NCI-H2227 (cell line): Measurements from ENCODE around the gene LCN10.
"Not testable (repeated sequence)": the region's sequence is repeated elsewhere in the genome, so short reads cannot be mapped to it uniquely, and the experiment has no call there.

Experiments used
- DNase-seq: peaks from one replicate; lab custom pipeline; 2025; ENCODE audit not compliant: unreplicated experiment; lab: John Stamatoyannopoulos, UW

Gene LCN10

GRCh38 chr9:136721339-136722092 lies 21.2 kb downstream of the LCN10 start:
- no peak for DNase-seq

- DNase-seq, result no peak
Measured at GRCh38 chr9:136720898-136721338, 21.8 kb downstream of the LCN10 start.

GRCh38 chr9:136720251-136720897 lies 22.4 kb downstream of the LCN10 start:
- DNase-seq, result peak; percentile 82

GRCh38 chr9:136719195-136719880 lies 23.4 kb downstream of the LCN10 start:
- no peak for DNase-seq

- DNase-seq, result no peak
Measured at GRCh38 chr9:136718345-136719194, 24.2 kb downstream of the LCN10 start.

GRCh38 chr9:136717399-136717798 lies 25.3 kb downstream of the LCN10 start:
- DNase-seq, result no peak

- DNase-seq, result no peak
Measured at GRCh38 chr9:136714893-136715274, 27.9 kb downstream of the LCN10 start.

GRCh38 chr9:136714096-136714892 lies 28.4 kb downstream of the LCN10 start:
- DNase-seq, result no peak

GRCh38 chr9:136713550-136713949 lies 29.2 kb downstream of the LCN10 start:
- DNase-seq, result peak; percentile 24

- no peak for DNase-seq
Measured at GRCh38 chr9:136712690-136713544, 29.8 kb downstream of the LCN10 start.

- peak; percentile 83 for DNase-seq
Measured at GRCh38 chr9:136711751-136712689, 30.7 kb downstream of the LCN10 start, which contains the start of gene DIPK1B. Gene DIPK1B (plus strand): TSS chr9:136712572. CDS start chr9:136712666, 94 bp downstream.

GRCh38 chr9:136711219-136711648 lies 31.5 kb downstream of the LCN10 start:
- not testable (repeated sequence) for DNase-seq

- DNase-seq, result no peak
Measured at GRCh38 chr9:136710543-136710942, 32.2 kb downstream of the LCN10 start.

GRCh38 chr9:136709454-136710109 lies 33.2 kb downstream of the LCN10 start:
- no peak for DNase-seq

GRCh38 chr9:136707849-136708517 lies 34.8 kb downstream of the LCN10 start:
- no peak for DNase-seq

GRCh38 chr9:136707011-136707410 lies 35.7 kb downstream of the LCN10 start:
- no peak for DNase-seq

- no peak for DNase-seq
Measured at GRCh38 chr9:136705564-136705963, 37.2 kb downstream of the LCN10 start.
